SK-N-SH treated with all-trans-retinoic acid at 6 μM for 48 hours (cell line): ENCODE results near the gene TRPM2.

Source experiments
- ARNTL ChIP-seq: fragments of 450-650 bp; formaldehyde crosslinking; IDR thresholded peaks from 2 replicates; pipeline ENCODE4 v1.5.0; 2020; ENCODE audit warnings: low read depth, mild to moderate bottlenecking, moderate library complexity, borderline replicate concordance
- ISL1 ChIP-seq: fragments of 250-450 bp; sonication (Bioruptor Pico); IDR thresholded peaks from 2 replicates; pipeline ENCODE4 v2.1.2; 2022; ENCODE audit warnings: mild to moderate bottlenecking, moderate library complexity
- PATZ1 ChIP-seq: fragments of 250-450 bp; sonication (Bioruptor Pico); IDR thresholded peaks from 2 replicates; pipeline ENCODE4 v1.8.0; 2020; ENCODE audit warnings: mild to moderate bottlenecking, moderate library complexity, borderline replicate concordance
- PPARA ChIP-seq: fragments of 250-450 bp; sonication (Bioruptor Pico); IDR thresholded peaks from 2 replicates; pipeline ENCODE4 v1.5.0; 2020; ENCODE audit warnings: mild to moderate bottlenecking, borderline replicate concordance
- SNAI2 ChIP-seq: fragments of 250-450 bp; sonication (Bioruptor Pico); IDR thresholded peaks from 2 replicates; pipeline ENCODE4 v1.5.0; 2020; ENCODE audit warnings: mild to moderate bottlenecking, moderate library complexity
- TCF4 ChIP-seq: fragments of 250-450 bp; sonication (Bioruptor Pico); IDR thresholded peaks from 2 replicates; pipeline ENCODE4 v1.8.0; 2021; ENCODE audit warnings: mild to moderate bottlenecking, moderate library complexity, borderline replicate concordance
- TF ChIP-seq, protein P1 (sequence below): fragments of 250-450 bp; sonication (Bioruptor Pico); IDR thresholded peaks from 2 replicates; pipeline ENCODE4 v1.5.1; 2021; ENCODE audit warnings: mild to moderate bottlenecking, moderate library complexity
- TF ChIP-seq, protein P2 (sequence below): fragments of 250-450 bp; sonication (Bioruptor Pico); IDR thresholded peaks from 2 replicates; pipeline ENCODE4 v1.5.0; 2020; ENCODE audit warnings: mild to moderate bottlenecking, moderate library complexity

GRCh38 chr21:44445145-44445812 is 91.9 kb downstream of the TRPM2 start:
- no peak for TF ChIP-seq PATZ1 (CRISPR knock-in tag)
- no peak for TF ChIP-seq PPARA (CRISPR knock-in tag)
- no peak for TF ChIP-seq ARNTL (CRISPR knock-in tag)
- TF ChIP-seq, protein P1, sequence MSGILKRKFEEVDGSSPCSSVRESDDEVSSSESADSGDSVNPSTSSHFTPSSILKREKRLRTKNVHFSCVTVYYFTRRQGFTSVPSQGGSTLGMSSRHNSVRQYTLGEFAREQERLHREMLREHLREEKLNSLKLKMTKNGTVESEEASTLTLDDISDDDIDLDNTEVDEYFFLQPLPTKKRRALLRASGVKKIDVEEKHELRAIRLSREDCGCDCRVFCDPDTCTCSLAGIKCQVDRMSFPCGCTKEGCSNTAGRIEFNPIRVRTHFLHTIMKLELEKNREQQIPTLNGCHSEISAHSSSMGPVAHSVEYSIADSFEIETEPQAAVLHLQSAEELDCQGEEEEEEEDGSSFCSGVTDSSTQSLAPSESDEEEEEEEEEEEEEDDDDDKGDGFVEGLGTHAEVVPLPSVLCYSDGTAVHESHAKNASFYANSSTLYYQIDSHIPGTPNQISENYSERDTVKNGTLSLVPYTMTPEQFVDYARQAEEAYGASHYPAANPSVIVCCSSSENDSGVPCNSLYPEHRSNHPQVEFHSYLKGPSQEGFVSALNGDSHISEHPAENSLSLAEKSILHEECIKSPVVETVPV (CRISPR knock-in tag) = no peak
- TF ChIP-seq ISL1 (CRISPR knock-in tag) = no peak
- no peak for TF ChIP-seq TCF4
- no peak for TF ChIP-seq SNAI2 (CRISPR knock-in tag)
- TF ChIP-seq, protein P2, sequence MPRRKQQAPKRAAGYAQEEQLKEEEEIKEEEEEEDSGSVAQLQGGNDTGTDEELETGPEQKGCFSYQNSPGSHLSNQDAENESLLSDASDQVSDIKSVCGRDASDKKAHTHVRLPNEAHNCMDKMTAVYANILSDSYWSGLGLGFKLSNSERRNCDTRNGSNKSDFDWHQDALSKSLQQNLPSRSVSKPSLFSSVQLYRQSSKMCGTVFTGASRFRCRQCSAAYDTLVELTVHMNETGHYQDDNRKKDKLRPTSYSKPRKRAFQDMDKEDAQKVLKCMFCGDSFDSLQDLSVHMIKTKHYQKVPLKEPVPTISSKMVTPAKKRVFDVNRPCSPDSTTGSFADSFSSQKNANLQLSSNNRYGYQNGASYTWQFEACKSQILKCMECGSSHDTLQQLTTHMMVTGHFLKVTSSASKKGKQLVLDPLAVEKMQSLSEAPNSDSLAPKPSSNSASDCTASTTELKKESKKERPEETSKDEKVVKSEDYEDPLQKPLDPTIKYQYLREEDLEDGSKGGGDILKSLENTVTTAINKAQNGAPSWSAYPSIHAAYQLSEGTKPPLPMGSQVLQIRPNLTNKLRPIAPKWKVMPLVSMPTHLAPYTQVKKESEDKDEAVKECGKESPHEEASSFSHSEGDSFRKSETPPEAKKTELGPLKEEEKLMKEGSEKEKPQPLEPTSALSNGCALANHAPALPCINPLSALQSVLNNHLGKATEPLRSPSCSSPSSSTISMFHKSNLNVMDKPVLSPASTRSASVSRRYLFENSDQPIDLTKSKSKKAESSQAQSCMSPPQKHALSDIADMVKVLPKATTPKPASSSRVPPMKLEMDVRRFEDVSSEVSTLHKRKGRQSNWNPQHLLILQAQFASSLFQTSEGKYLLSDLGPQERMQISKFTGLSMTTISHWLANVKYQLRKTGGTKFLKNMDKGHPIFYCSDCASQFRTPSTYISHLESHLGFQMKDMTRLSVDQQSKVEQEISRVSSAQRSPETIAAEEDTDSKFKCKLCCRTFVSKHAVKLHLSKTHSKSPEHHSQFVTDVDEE = no peak
